ENCODE data around the gene GABRG2. TPM values are rescaled to one million over a fixed set of nuclear protein-coding genes. Genes with fewer than 3 reads are reported as not detected.

GABRG2 gene
- total and polyA plus RNA-seq, 9 donors = not detected

DNA sequence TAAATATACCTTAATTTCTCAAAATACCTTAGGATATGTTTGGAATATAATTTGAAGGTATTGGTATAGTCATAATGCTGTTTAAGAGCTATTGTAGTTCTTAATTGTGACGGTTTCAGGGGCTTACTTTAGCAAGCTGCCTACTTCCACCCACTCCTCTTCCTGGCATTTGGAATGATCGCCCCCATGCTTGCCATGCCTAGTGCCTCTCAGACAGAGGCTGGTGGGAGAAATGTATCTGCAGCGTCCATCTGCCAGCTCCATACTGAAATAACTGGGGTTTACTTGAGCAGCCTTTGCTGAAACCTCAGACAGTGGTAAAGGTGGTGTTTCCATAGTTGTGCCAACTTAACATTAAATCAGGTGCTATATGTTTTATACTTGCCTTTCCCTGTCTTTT is 52.2 kb downstream of the GABRG2 start:
- H3K4me1 ChIP-seq (ENCODE audit: insufficient read depth) = no peaks in the 10 kb centered on the region
- H3K27me3 ChIP-seq = no peaks in the 10 kb centered on the region
- no peaks in the 10 kb centered on the region for H3K36me3 ChIP-seq
- TF ChIP-seq POLR2A (IDR thresholded peaks at IDR 0.05) = no peak
- no peak for TF ChIP-seq EP300 (IDR thresholded peaks at IDR 0.05)
- TF ChIP-seq, protein P1, sequence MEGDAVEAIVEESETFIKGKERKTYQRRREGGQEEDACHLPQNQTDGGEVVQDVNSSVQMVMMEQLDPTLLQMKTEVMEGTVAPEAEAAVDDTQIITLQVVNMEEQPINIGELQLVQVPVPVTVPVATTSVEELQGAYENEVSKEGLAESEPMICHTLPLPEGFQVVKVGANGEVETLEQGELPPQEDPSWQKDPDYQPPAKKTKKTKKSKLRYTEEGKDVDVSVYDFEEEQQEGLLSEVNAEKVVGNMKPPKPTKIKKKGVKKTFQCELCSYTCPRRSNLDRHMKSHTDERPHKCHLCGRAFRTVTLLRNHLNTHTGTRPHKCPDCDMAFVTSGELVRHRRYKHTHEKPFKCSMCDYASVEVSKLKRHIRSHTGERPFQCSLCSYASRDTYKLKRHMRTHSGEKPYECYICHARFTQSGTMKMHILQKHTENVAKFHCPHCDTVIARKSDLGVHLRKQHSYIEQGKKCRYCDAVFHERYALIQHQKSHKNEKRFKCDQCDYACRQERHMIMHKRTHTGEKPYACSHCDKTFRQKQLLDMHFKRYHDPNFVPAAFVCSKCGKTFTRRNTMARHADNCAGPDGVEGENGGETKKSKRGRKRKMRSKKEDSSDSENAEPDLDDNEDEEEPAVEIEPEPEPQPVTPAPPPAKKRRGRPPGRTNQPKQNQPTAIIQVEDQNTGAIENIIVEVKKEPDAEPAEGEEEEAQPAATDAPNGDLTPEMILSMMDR (IDR thresholded peaks at IDR 0.05) = no peak
- DNase-seq = no peak
- intact Hi-C loops (cut with DNase I) = no loop called here
- no peaks in the 10 kb centered on the region for H3K9me3 ChIP-seq
- H3K4me3 ChIP-seq = no peak overlapping the region
- H3K27ac ChIP-seq = no peak overlapping the region
- 75 to 79% (median 76%) methylated on average over 3 of the region's 3 CpGs for WGBS, 3 donors

- Histone ChIP-seq H3K9me3 (no peaks in the 10 kb centered on the region), H3K36me3 (no peaks in the 10 kb centered on the region), H3K4me3 (no peak overlapping the region), H3K27me3 (no peaks in the 10 kb centered on the region), H3K27ac (no peak overlapping the region), H3K4me1 (ENCODE audit: insufficient read depth) (no peaks in the 10 kb centered on the region)
- TF ChIP-seq EP300 (IDR thresholded peaks at IDR 0.05) (no peak), POLR2A (IDR thresholded peaks at IDR 0.05) (no peak)
- TF ChIP-seq, protein P1 (IDR thresholded peaks at IDR 0.05) = no peak
- intact Hi-C loops (cut with DNase I) = no loop called here
- DNase-seq = no peak
- 13 to 26% (median 15%) methylated on average over 2 of the region's 2 CpGs for WGBS, 3 donors
These were observed 60.5 kb downstream of the GABRG2 start for GRCh38 chr5:162128117-162128516.

DNA sequence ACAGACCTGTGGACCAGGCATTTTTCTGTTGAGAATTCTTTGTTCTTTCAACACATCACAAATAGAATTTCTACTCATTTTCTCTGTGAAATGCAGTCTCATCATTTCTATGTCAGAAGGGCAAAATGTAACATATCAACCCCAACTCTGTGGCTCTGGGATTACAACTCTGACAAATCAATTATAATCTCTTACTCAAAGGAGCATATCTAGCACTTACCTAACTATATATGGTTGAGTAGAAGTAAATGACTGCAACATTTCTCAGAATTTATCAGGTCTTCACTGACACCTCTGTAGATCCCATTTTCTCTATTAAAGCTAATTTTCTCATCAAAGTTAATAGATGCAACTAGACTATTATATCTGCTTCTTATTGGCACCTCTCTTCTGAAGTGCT is 64.8 kb downstream of the GABRG2 start:
- H3K4me1 ChIP-seq (ENCODE audit: insufficient read depth) = no peaks in the 10 kb centered on the region
- no peak overlapping the region for H3K4me3 ChIP-seq
- TF ChIP-seq EP300 (IDR thresholded peaks at IDR 0.05) (no peak), POLR2A (IDR thresholded peaks at IDR 0.05) (no peak)
- TF ChIP-seq, protein P1 (IDR thresholded peaks at IDR 0.05) = no peak
- H3K9me3 ChIP-seq = no peaks in the 10 kb centered on the region
- DNase-seq = no peak
- H3K27me3 ChIP-seq = no peaks in the 10 kb centered on the region
- H3K27ac ChIP-seq = no peak overlapping the region
- intact Hi-C loops (cut with DNase I) = no loop called here
- H3K36me3 ChIP-seq = no peaks in the 10 kb centered on the region

DNA sequence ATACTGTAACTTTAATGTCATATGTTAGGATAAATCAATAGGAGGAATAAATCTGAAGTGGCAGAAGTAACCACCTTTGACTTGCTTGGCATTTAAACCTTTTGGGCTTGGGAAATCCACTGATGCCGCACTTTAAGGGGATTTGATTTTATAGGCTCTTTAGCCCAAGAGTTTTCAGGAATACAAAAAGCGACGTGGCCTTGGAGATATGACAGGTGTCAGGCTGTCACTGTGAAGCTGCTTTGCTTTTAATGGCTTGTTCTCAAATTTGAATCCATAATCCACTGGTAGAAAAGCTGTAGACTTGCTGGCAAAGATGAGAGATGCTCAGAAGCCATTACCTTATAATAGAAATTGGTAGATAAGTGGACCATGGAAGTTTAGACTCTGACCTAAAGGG is 71.6 kb downstream of the GABRG2 start:
- TF ChIP-seq, protein P1 (IDR thresholded peaks at IDR 0.05) = no peak
- TF ChIP-seq EP300 (IDR thresholded peaks at IDR 0.05) = no peak
- no peak for TF ChIP-seq POLR2A (IDR thresholded peaks at IDR 0.05)
- no peaks in the 10 kb centered on the region for H3K9me3 ChIP-seq
- H3K4me1 ChIP-seq (ENCODE audit: insufficient read depth) = no peaks in the 10 kb centered on the region
- WGBS, 3 donors = 79 to 86% (median 82%) methylated on average over 3 of the region's 3 CpGs
- no peaks in the 10 kb centered on the region for H3K27me3 ChIP-seq
- intact Hi-C loops (cut with DNase I) = no loop called here
- H3K36me3 ChIP-seq = no peaks in the 10 kb centered on the region
- H3K4me3 ChIP-seq = no peak overlapping the region
- no peak overlapping the region for H3K27ac ChIP-seq
- no peak for DNase-seq

DNA sequence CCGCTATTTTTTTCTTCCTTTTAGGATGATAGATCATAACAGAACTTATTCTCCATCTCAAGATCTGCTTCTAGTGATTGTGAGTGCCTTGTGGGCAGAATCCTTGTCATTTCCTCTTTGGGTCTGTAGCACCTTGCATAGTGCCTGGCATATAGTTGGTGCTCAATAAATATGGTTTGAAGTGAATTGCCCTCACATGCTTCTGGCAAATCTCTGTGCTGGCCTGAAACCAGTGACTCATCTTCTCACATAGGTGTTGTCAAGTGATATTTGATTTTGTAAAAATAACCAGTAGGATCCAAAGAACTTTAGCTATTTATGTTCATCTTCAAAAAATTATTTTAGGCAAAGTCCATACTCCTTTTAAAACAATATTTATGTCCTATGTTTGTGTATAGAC is 86.7 kb downstream of the GABRG2 start:
- WGBS, 3 donors = 92 to 98% (median 97%) methylated on average over 1 of the region's 1 CpG
- no peak overlapping the region for H3K27ac ChIP-seq
- H3K4me3 ChIP-seq = no peak overlapping the region
- H3K9me3 ChIP-seq = no peaks in the 10 kb centered on the region
- TF ChIP-seq, protein P1 (IDR thresholded peaks at IDR 0.05) = no peak
- TF ChIP-seq EP300 (IDR thresholded peaks at IDR 0.05) (no peak), POLR2A (IDR thresholded peaks at IDR 0.05) (no peak)
- intact Hi-C loops (cut with DNase I) = no loop called here
- H3K27me3 ChIP-seq = no peaks in the 10 kb centered on the region
- no peaks in the 10 kb centered on the region for H3K36me3 ChIP-seq
- no peaks in the 10 kb centered on the region for H3K4me1 ChIP-seq (ENCODE audit: insufficient read depth)
- DNase-seq = no peak

Data from ovary (tissue), 9 donors.